Non-pigmented ciliary epithelial cell (primary cell): ENCODE data around the gene WBP1L.
"Not testable (repeated sequence)": the region's sequence is repeated elsewhere in the genome, so short reads cannot be mapped to it uniquely, and the experiment has no call there.

Experiments used
- DNase-seq: peaks from one replicate; pipeline ENCODE4 v3.0.0-alpha.2; 2010; ENCODE audit warnings: low read depth

The WBP1L gene

GRCh38 chr10:102723989-102724388, 19.8 kb upstream of the WBP1L start:
- DNase-seq: no peak

- no peak for DNase-seq
Measured at GRCh38 chr10:102726274-102726673, 17.5 kb upstream of the WBP1L start.

GRCh38 chr10:102727037-102727818, 16.5 kb upstream of the WBP1L start:
- no peak for DNase-seq

GRCh38 chr10:102729029-102730026, 14.4 kb upstream of the WBP1L start:
- DNase-seq: peak; percentile 37

GRCh38 chr10:102731222-102731800, 12.4 kb upstream of the WBP1L start:
- DNase-seq: no peak

- DNase-seq: no peak
Measured at GRCh38 chr10:102732661-102733060, 11.1 kb upstream of the WBP1L start.

GRCh38 chr10:102735065-102735562, 8.6 kb upstream of the WBP1L start:
- no peak for DNase-seq

GRCh38 chr10:102738692-102739121, 5.0 kb upstream of the WBP1L start:
- DNase-seq: no peak

GRCh38 chr10:102740229-102740628, 3.5 kb upstream of the WBP1L start:
- DNase-seq: no peak

- no peak for DNase-seq
Measured at GRCh38 chr10:102741726-102742237, 2.0 kb upstream of the WBP1L start.

- not testable (repeated sequence) for DNase-seq
Measured at GRCh38 chr10:102742313-102742712, 1.4 kb upstream of the WBP1L start.

GRCh38 chr10:102743078-102743587, 615 bp upstream of the WBP1L start:
- no peak for DNase-seq

- no peak for DNase-seq
Measured at GRCh38 chr10:102744374-102745051, 765 bp downstream of the WBP1L start.

GRCh38 chr10:102745157-102745556, 1.4 kb downstream of the WBP1L start:
- DNase-seq: no peak

- DNase-seq: peak; percentile 74
Measured at GRCh38 chr10:102752266-102752930, 8.7 kb downstream of the WBP1L start.

- no peak for DNase-seq
Measured at GRCh38 chr10:102752934-102753664, 9.4 kb downstream of the WBP1L start.

GRCh38 chr10:102753718-102754117, 10.0 kb downstream of the WBP1L start:
- DNase-seq: no peak

GRCh38 chr10:102757323-102757722, 13.6 kb downstream of the WBP1L start:
- no peak for DNase-seq

- DNase-seq: no peak
Measured at GRCh38 chr10:102758240-102758932, 14.6 kb downstream of the WBP1L start.
